ENCODE data around the gene SDK2.

The SDK2 gene

GRCh38 chr17:73630965-73631595 is 13.2 kb downstream of the SDK2 start:
- H3K4me1 ChIP-seq (ENCODE audit: control insufficient read depth, insufficient read depth, low read length): no peaks in the 10 kb centered on the region
- peaks cover 15% of the 10 kb centered on the region for H3K27me3 ChIP-seq (replicated peaks; ENCODE audit: control insufficient read depth, insufficient read depth, low read length)
- H3K9ac ChIP-seq (ENCODE audit: low read length): no peak overlapping the region
- no peaks in the 10 kb centered on the region for H3K9me3 ChIP-seq (ENCODE audit: control insufficient read depth, low read length)
- DNase-seq (ENCODE audit: low read depth): no peak
- H3K36me3 ChIP-seq (ENCODE audit: control insufficient read depth, insufficient read depth, low read length, severe bottlenecking): no peaks in the 10 kb centered on the region
- H3K4me3 ChIP-seq (ENCODE audit: low read length): no peak overlapping the region

GRCh38 chr17:73630531-73630930 is 13.7 kb downstream of the SDK2 start:
- H3K4me3 ChIP-seq (ENCODE audit: low read length): no peak overlapping the region
- no peaks in the 10 kb centered on the region for H3K9me3 ChIP-seq (ENCODE audit: control insufficient read depth, low read length)
- H3K27me3 ChIP-seq (replicated peaks; ENCODE audit: control insufficient read depth, insufficient read depth, low read length): peaks cover 15% of the 10 kb centered on the region
- H3K9ac ChIP-seq (ENCODE audit: low read length): no peak overlapping the region
- no peak for DNase-seq (ENCODE audit: low read depth)
- H3K36me3 ChIP-seq (ENCODE audit: control insufficient read depth, insufficient read depth, low read length, severe bottlenecking): no peaks in the 10 kb centered on the region
- no peaks in the 10 kb centered on the region for H3K4me1 ChIP-seq (ENCODE audit: control insufficient read depth, insufficient read depth, low read length)

GRCh38 chr17:73628642-73629552 is 15.3 kb downstream of the SDK2 start:
- Histone ChIP-seq H3K4me3 (ENCODE audit: low read length) (no peak overlapping the region), H3K27me3 (replicated peaks; ENCODE audit: control insufficient read depth, insufficient read depth, low read length) (peaks cover 15% of the 10 kb centered on the region), H3K4me1 (ENCODE audit: control insufficient read depth, insufficient read depth, low read length) (no peaks in the 10 kb centered on the region), H3K36me3 (ENCODE audit: control insufficient read depth, insufficient read depth, low read length, severe bottlenecking) (no peaks in the 10 kb centered on the region), H3K9ac (ENCODE audit: low read length) (no peak overlapping the region), H3K9me3 (ENCODE audit: control insufficient read depth, low read length) (no peaks in the 10 kb centered on the region)
- DNase-seq (ENCODE audit: low read depth): no peak

GRCh38 chr17:73625991-73626673 is 18.1 kb downstream of the SDK2 start:
- no peaks in the 10 kb centered on the region for H3K4me1 ChIP-seq (ENCODE audit: control insufficient read depth, insufficient read depth, low read length)

GRCh38 chr17:73625006-73625405 is 19.2 kb downstream of the SDK2 start:
- H3K27me3 ChIP-seq (replicated peaks; ENCODE audit: control insufficient read depth, insufficient read depth, low read length): peaks cover 7% of the 10 kb centered on the region
- no peak overlapping the region for H3K9ac ChIP-seq (ENCODE audit: low read length)
- no peak for DNase-seq (ENCODE audit: low read depth)
- H3K9me3 ChIP-seq (ENCODE audit: control insufficient read depth, low read length): peaks cover 21% of the 10 kb centered on the region
- no peaks in the 10 kb centered on the region for H3K36me3 ChIP-seq (ENCODE audit: control insufficient read depth, insufficient read depth, low read length, severe bottlenecking)
- no peak overlapping the region for H3K4me3 ChIP-seq (ENCODE audit: low read length)
- H3K4me1 ChIP-seq (ENCODE audit: control insufficient read depth, insufficient read depth, low read length): no peaks in the 10 kb centered on the region

More at GRCh38 chr17:73625991-73626673, 18.1 kb downstream of the SDK2 start:
- H3K9ac ChIP-seq (ENCODE audit: low read length): no peak overlapping the region
- peaks cover 11% of the 10 kb centered on the region for H3K27me3 ChIP-seq (replicated peaks; ENCODE audit: control insufficient read depth, insufficient read depth, low read length)
- no peaks in the 10 kb centered on the region for H3K36me3 ChIP-seq (ENCODE audit: control insufficient read depth, insufficient read depth, low read length, severe bottlenecking)
- no peak overlapping the region for H3K4me3 ChIP-seq (ENCODE audit: low read length)
- H3K9me3 ChIP-seq (ENCODE audit: control insufficient read depth, low read length): peaks cover 10% of the 10 kb centered on the region
- DNase-seq (ENCODE audit: low read depth): no peak

- DNase-seq (ENCODE audit: low read depth): no peak
- H3K4me3 ChIP-seq (ENCODE audit: low read length): no peak overlapping the region
- no peaks in the 10 kb centered on the region for H3K4me1 ChIP-seq (ENCODE audit: control insufficient read depth, insufficient read depth, low read length)
- H3K9ac ChIP-seq (ENCODE audit: low read length): no peak overlapping the region
- H3K36me3 ChIP-seq (ENCODE audit: control insufficient read depth, insufficient read depth, low read length, severe bottlenecking): no peaks in the 10 kb centered on the region
- peaks cover 4% of the 10 kb centered on the region for H3K27me3 ChIP-seq (replicated peaks; ENCODE audit: control insufficient read depth, insufficient read depth, low read length)
- peaks cover 23% of the 10 kb centered on the region for H3K9me3 ChIP-seq (ENCODE audit: control insufficient read depth, low read length)
Observed at GRCh38 chr17:73624496-73624988, 19.7 kb downstream of the SDK2 start.

- Histone ChIP-seq H3K9ac (ENCODE audit: low read length) (no peak overlapping the region), H3K36me3 (ENCODE audit: control insufficient read depth, insufficient read depth, low read length, severe bottlenecking) (no peaks in the 10 kb centered on the region), H3K27me3 (replicated peaks; ENCODE audit: control insufficient read depth, insufficient read depth, low read length) (peaks cover 3% of the 10 kb centered on the region), H3K9me3 (ENCODE audit: control insufficient read depth, low read length) (peaks cover 28% of the 10 kb centered on the region), H3K4me1 (ENCODE audit: control insufficient read depth, insufficient read depth, low read length) (no peaks in the 10 kb centered on the region), H3K4me3 (ENCODE audit: low read length) (no peak overlapping the region)
- no peak for DNase-seq (ENCODE audit: low read depth)
Observed at GRCh38 chr17:73623818-73624217, 20.4 kb downstream of the SDK2 start.

- no peak overlapping the region for H3K4me3 ChIP-seq (ENCODE audit: low read length)
- peaks cover 4% of the 10 kb centered on the region for H3K27me3 ChIP-seq (replicated peaks; ENCODE audit: control insufficient read depth, insufficient read depth, low read length)
- no peaks in the 10 kb centered on the region for H3K36me3 ChIP-seq (ENCODE audit: control insufficient read depth, insufficient read depth, low read length, severe bottlenecking)
- no peak for DNase-seq (ENCODE audit: low read depth)
- H3K9ac ChIP-seq (ENCODE audit: low read length): no peak overlapping the region
- H3K9me3 ChIP-seq (ENCODE audit: control insufficient read depth, low read length): peaks cover 28% of the 10 kb centered on the region
- H3K4me1 ChIP-seq (ENCODE audit: control insufficient read depth, insufficient read depth, low read length): no peaks in the 10 kb centered on the region
Observed at GRCh38 chr17:73623247-73623646, 21.0 kb downstream of the SDK2 start.

GRCh38 chr17:73622381-73622780 is 21.9 kb downstream of the SDK2 start:
- no peaks in the 10 kb centered on the region for H3K36me3 ChIP-seq (ENCODE audit: control insufficient read depth, insufficient read depth, low read length, severe bottlenecking)
- H3K4me1 ChIP-seq (ENCODE audit: control insufficient read depth, insufficient read depth, low read length): no peaks in the 10 kb centered on the region
- peaks cover 28% of the 10 kb centered on the region for H3K9me3 ChIP-seq (ENCODE audit: control insufficient read depth, low read length)
- H3K4me3 ChIP-seq (ENCODE audit: low read length): no peak overlapping the region
- H3K9ac ChIP-seq (ENCODE audit: low read length): no peak overlapping the region
- H3K27me3 ChIP-seq (replicated peaks; ENCODE audit: control insufficient read depth, insufficient read depth, low read length): peaks cover 11% of the 10 kb centered on the region
- no peak for DNase-seq (ENCODE audit: low read depth)

GRCh38 chr17:73621685-73622084 is 22.6 kb downstream of the SDK2 start:
- Histone ChIP-seq H3K9me3 (ENCODE audit: control insufficient read depth, low read length) (peaks cover 28% of the 10 kb centered on the region), H3K9ac (ENCODE audit: low read length) (no peak overlapping the region), H3K36me3 (ENCODE audit: control insufficient read depth, insufficient read depth, low read length, severe bottlenecking) (no peaks in the 10 kb centered on the region), H3K27me3 (replicated peaks; ENCODE audit: control insufficient read depth, insufficient read depth, low read length) (peaks cover 11% of the 10 kb centered on the region), H3K4me3 (ENCODE audit: low read length) (no peak overlapping the region), H3K4me1 (ENCODE audit: control insufficient read depth, insufficient read depth, low read length) (no peaks in the 10 kb centered on the region)
- DNase-seq (ENCODE audit: low read depth): no peak

GRCh38 chr17:73620414-73620813 is 23.8 kb downstream of the SDK2 start:
- no peak for DNase-seq (ENCODE audit: low read depth)
- no peak overlapping the region for H3K9ac ChIP-seq (ENCODE audit: low read length)
- H3K27me3 ChIP-seq (replicated peaks; ENCODE audit: control insufficient read depth, insufficient read depth, low read length): peaks cover 11% of the 10 kb centered on the region
- no peaks in the 10 kb centered on the region for H3K36me3 ChIP-seq (ENCODE audit: control insufficient read depth, insufficient read depth, low read length, severe bottlenecking)
- H3K9me3 ChIP-seq (ENCODE audit: control insufficient read depth, low read length): peaks cover 28% of the 10 kb centered on the region
- H3K4me1 ChIP-seq (ENCODE audit: control insufficient read depth, insufficient read depth, low read length): no peaks in the 10 kb centered on the region
- H3K4me3 ChIP-seq (ENCODE audit: low read length): no peak overlapping the region
